GM21526 (cell line): Measurements from ENCODE around the gene KIF18A.
"Not testable (repeated sequence)": the region's sequence is repeated elsewhere in the genome, so short reads cannot be mapped to it uniquely, and the experiment has no call there.

Experiments
- ATAC-seq: cut with Tn5 transposase; IDR thresholded peaks from one replicate; pipeline ENCODE4 v1.9.1; 2021; ENCODE audit warnings: moderate library complexity; ENCODE audit not compliant: unreplicated experiment, low FRiP score

KIF18A gene

DNA sequence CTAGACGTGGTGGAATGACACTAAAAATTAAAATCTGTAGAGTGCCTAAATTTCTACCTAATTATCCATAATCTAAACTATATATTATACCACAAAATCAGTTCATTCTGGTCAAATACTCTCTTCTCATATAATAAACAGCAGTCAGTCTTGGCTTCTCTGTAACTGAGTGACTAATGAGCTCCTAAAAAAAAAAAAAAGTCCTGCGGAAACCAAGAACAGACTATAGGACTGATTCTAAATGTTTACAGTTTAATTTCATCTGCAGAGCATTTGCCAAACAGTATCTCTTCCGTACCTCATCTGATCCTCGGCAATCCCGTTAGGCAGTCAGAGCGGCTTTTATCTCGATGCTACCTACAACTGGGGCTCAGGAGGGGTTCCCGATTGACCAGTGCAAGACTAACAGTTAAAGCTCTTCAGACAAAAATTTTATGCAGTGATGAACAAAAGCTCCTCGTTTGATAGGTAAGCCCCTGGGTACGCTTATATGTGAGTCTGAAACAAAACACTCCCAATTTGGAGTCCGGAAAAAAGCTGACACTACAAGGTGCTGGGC, 686 bp downstream of the KIF18A start:
- ATAC-seq = peak; percentile 3

- no peak for ATAC-seq
These were observed 1.5 kb downstream of the KIF18A start for GRCh38 chr11:28106353-28107043.

GRCh38 chr11:28105869-28106268, 2.1 kb downstream of the KIF18A start:
- no peak for ATAC-seq

DNA sequence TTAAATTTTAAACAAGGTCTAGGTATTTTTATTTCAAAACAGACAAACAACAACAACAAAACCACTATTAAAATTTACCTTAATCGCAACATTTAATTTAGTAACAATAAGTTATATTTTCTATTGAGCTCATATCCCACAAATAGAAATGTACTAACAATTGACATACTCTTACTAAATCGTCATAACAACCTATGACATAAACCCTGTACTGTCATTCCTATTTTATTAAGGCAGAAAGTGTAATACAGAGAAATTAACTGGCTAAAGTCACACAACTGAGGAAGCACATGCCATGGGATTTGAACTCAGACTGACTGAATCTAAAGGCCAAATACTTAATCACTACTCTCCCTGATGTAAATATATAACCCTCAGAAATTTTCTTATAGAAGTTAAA, 3.0 kb downstream of the KIF18A start:
- no peak for ATAC-seq

GRCh38 chr11:28104425-28104824, 3.5 kb downstream of the KIF18A start:
- ATAC-seq = no peak

- not testable (repeated sequence) for ATAC-seq
These were observed 5.7 kb downstream of the KIF18A start for GRCh38 chr11:28102300-28102699.

- ATAC-seq = no peak
These were observed 7.3 kb downstream of the KIF18A start for GRCh38 chr11:28100665-28101064.

DNA sequence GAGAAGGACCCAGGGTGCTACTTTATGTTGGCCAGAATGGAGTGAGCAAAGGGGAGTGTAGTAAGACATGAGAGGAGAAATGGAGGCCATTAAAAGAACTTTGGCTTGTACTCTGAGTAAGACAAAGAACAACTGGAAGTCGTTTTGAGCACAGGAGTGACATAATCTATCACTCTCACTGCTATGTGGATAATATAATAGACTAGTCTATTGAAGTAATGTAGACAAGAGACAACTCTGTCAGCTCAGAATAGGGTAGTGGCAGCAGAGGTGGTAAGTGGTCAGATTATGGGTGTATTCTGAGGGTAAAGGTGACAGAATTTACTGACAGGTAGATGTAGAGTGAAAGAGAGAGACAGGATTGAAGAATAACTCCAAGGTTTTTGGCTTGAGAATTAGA, 8.2 kb downstream of the KIF18A start:
- ATAC-seq = no peak

- ATAC-seq = no peak
These were observed 9.7 kb downstream of the KIF18A start for GRCh38 chr11:28098257-28098656.

- ATAC-seq = no peak
These were observed 15.2 kb downstream of the KIF18A start for GRCh38 chr11:28092786-28093185.

DNA sequence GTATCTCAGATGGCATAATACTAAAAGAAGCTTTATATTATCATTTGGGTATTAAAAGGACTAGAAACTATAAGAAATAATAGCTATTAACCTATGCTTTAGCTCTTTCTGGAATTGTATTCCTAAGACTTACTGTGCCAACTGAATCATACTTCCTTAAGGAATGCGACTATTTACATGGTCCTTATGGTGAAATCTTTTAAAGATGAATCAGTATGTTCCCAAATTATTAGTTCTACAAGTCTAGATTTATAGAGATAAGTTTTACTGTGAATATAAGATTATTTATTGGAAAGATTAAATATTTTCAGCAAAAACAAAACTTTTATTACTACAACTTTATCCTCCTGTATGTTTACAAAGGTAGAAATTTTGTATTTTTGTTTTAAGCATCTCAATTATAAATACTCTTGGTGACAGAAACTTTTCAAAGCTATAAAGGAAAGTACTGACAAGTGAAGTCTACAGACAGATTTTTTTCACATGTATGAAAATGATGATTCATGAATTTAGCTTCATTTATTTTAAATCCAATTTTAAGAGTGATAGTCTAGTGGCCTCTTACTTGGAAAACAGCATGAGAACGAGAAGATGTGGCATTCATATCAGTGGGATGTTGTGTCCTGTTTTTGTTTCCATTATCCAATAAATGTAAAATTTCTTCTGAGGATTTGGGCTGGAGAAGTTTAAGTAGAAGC, 17.8 kb downstream of the KIF18A start:
- ATAC-seq = no peak

- ATAC-seq = no peak
These were observed 18.6 kb downstream of the KIF18A start for GRCh38 chr11:28089378-28089777.

DNA sequence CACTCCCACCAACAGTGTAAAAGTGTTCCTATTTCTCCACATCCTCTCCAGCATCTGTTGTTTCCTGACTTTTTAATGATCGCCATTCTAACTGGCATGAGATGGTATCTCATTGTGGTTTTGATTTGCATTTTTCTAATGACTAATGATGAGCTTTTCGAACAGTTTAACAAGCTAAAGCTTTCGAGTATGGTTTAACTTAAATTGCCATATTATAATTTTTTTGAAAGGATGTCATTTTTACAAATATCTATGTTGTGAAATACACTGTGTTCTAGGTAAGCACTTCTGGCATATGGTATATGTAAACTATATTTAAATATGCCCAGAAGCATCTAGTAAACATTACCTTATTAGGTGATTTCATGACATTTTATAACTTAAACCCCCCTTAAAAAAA, 20.3 kb downstream of the KIF18A start:
- ATAC-seq = not testable (repeated sequence)

- ATAC-seq = not testable (repeated sequence)
These were observed 20.8 kb downstream of the KIF18A start for GRCh38 chr11:28087192-28087591.

DNA sequence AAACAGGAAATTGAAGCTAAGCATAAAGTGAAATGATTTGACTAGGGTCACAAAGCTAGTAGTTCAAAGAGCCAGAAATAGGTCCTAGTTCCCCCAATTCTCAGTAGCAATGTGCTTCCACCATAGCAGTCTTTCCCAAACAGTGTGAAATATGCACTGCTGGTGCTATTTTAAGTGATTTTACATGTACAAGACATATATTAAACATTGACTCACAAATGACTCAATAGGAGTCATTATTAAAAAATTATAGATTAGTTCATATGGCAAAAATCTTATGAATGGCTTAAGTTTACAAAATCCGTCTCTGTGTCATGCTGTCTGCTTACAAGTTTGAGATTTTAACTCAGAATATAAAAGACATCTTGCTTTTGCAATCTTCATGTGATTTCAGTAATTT, 21.4 kb downstream of the KIF18A start:
- ATAC-seq = no peak

DNA sequence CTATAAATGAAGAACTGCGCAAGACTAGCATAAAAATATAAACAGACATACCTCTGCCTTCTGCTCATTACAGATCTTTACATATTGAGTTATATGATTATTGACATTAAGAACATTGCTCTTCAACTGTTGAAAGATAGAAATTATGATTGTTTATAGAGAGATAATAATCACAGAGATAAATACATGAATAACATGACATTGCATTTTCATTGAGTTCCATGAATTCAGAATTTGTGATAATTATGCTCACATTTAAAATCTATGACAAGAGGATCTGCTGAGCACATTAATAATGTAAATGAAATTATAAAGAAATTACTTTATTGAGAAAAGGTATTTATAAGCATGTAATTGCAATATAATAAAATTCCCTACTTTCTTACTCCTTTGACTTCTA, 24.8 kb downstream of the KIF18A start:
- ATAC-seq = no peak

- no peak for ATAC-seq
These were observed 30.4 kb downstream of the KIF18A start for GRCh38 chr11:28077521-28077920.

DNA sequence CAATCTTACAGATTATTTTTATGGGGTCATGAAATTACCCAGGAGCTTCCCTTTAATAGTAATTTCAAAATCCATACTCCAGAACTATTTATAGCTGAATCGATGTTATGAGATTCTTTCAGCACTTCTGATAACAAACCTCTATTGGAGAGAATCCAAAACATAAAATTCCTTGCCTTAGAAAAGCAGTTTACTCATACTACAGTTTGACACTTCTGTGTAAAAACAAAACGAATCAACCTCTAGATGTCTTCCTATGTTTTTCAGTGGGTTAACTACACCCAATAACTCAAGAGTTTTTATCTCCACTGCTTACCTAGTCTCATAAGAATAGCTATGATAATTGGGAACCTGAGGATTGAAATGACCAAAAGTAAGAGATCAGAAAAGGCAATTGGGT, 35.6 kb downstream of the KIF18A start:
- ATAC-seq = no peak

DNA sequence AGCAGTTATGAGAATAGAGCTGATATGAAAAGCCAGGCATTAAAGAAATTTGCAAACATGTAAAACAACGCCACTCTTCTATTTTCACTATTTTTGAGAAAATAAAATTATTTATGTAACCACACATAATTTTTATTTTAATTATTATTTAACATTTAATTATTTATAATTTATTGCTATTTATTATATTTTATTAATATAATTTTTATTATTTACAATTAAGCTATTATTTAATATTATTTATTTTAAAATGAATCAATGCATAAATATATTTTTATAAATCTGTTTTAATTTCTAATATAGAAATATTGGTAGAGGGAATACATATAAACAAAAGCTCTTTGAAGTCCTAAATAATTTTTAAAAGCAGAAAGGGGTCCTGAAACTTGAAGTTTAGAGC, 36.7 kb downstream of the KIF18A start:
- ATAC-seq = no peak

DNA sequence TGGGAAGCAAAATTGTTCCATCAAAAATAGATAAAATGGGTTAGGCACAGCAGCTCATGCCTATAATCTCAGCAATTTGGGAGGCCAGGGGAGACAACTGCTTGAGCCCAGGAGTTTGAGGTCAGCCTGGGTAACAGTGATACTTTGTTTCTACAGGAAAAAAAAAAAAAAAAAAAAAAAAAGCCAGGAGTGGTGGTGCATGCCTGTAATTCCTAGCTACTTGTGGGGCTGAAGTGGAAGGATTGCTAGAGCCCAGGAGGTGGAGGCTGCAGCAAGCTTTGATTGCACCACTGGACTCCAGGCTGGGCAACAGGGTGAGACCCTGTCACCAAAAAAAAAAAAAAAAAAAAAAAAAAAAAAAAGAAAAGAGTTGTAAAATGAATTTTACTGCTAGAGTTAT, 49.6 kb downstream of the KIF18A start:
- no peak for ATAC-seq

GRCh38 chr11:28054821-28055220, 53.1 kb downstream of the KIF18A start:
- no peak for ATAC-seq
